ENCODE measurements around the gene SLC7A14. TPM values are rescaled to one million over a fixed set of nuclear protein-coding genes. Genes with fewer than 3 reads are reported as not detected.

Gene SLC7A14
- total and polyA plus RNA-seq, 4 donors, result 0.01 to 0.06 (median 0.03) TPM; not detected in 1

GRCh38 chr3:170436697-170437096 lies 149.2 kb downstream of the SLC7A14 start:
- peaks cover 0 to 1% (median 0%) of the 10 kb centered on the region in 5 donors for H3K4me1 ChIP-seq (ENCODE audit: control insufficient read depth in 5 of 5, insufficient read depth in 5 of 5, low read length in 5 of 5)
- no peaks in the 10 kb centered on the region for H3K27me3 ChIP-seq (ENCODE audit: control insufficient read depth in 3 of 3, insufficient read depth in 3 of 3, low read length in 2 of 3)
- DNase-seq, result no peak
- 94 to 97% methylated on average over 2 of the region's 2 CpGs for WGBS, 2 donors
- H3K36me3 ChIP-seq (ENCODE audit: control insufficient read depth in 4 of 4, insufficient read depth in 4 of 4, low read length in 4 of 4), result no peaks in the 10 kb centered on the region
- H3K9ac ChIP-seq (ENCODE audit: insufficient read depth in 1 of 2, low read length in 2 of 2), result no peak overlapping the region
- H3K4me3 ChIP-seq, result no peak overlapping the region
- no peak for ATAC-seq (ENCODE audit: insufficient read depth, low FRiP score)
- TF ChIP-seq CTCF (IDR thresholded peaks at IDR 0.05; ENCODE audit: control extremely low read depth, extremely low read depth), result no peak
- no peak overlapping the region for H3K27ac ChIP-seq (ENCODE audit: low read depth in 1 of 2, low read length in 1 of 2)
- H3K9me3 ChIP-seq (ENCODE audit: control insufficient read depth in 4 of 4, insufficient read depth in 3 of 4, low read length in 3 of 4), result peaks cover 0 to 2% (median 0%) of the 10 kb centered on the region in 4 donors

GRCh38 chr3:170432416-170432815 lies 153.5 kb downstream of the SLC7A14 start:
- Histone ChIP-seq H3K9me3 (ENCODE audit: control insufficient read depth in 4 of 4, insufficient read depth in 3 of 4, low read length in 3 of 4) (no peaks in the 10 kb centered on the region), H3K9ac (ENCODE audit: insufficient read depth in 1 of 2, low read length in 2 of 2) (no peak overlapping the region), H3K27ac (ENCODE audit: low read depth in 1 of 2, low read length in 1 of 2) (no peak overlapping the region), H3K27me3 (ENCODE audit: control insufficient read depth in 3 of 3, insufficient read depth in 3 of 3, low read length in 2 of 3) (no peaks in the 10 kb centered on the region), H3K4me3 (no peak overlapping the region), H3K36me3 (ENCODE audit: control insufficient read depth in 4 of 4, insufficient read depth in 4 of 4, low read length in 4 of 4) (no peaks in the 10 kb centered on the region), H3K4me1 (ENCODE audit: control insufficient read depth in 5 of 5, insufficient read depth in 5 of 5, low read length in 5 of 5) (peaks cover 0 to 12% (median 0%) of the 10 kb centered on the region in 5 donors)
- ATAC-seq (ENCODE audit: insufficient read depth, low FRiP score) (no peak), DNase-seq (no peak)
- no peak for TF ChIP-seq CTCF (IDR thresholded peaks at IDR 0.05; ENCODE audit: control extremely low read depth, extremely low read depth)
- WGBS, 2 donors, result 97 to 98% methylated on average over 14 of the region's 14 CpGs

GRCh38 chr3:170431054-170431453 lies 154.8 kb downstream of the SLC7A14 start:
- H3K4me3 ChIP-seq, result no peak overlapping the region
- DNase-seq, result no peak
- 95 to 97% methylated on average over 3 of the region's 3 CpGs for WGBS, 2 donors
- no peak for TF ChIP-seq CTCF (IDR thresholded peaks at IDR 0.05; ENCODE audit: control extremely low read depth, extremely low read depth)
- H3K4me1 ChIP-seq (ENCODE audit: control insufficient read depth in 5 of 5, insufficient read depth in 5 of 5, low read length in 5 of 5), result peaks cover 0 to 12% (median 0%) of the 10 kb centered on the region in 5 donors
- ATAC-seq (ENCODE audit: insufficient read depth, low FRiP score), result no peak
- H3K36me3 ChIP-seq (ENCODE audit: control insufficient read depth in 4 of 4, insufficient read depth in 4 of 4, low read length in 4 of 4), result no peaks in the 10 kb centered on the region
- no peak overlapping the region for H3K9ac ChIP-seq (ENCODE audit: insufficient read depth in 1 of 2, low read length in 2 of 2)
- no peak overlapping the region for H3K27ac ChIP-seq (ENCODE audit: low read depth in 1 of 2, low read length in 1 of 2)
- H3K27me3 ChIP-seq (ENCODE audit: control insufficient read depth in 3 of 3, insufficient read depth in 3 of 3, low read length in 2 of 3), result no peaks in the 10 kb centered on the region
- H3K9me3 ChIP-seq (ENCODE audit: control insufficient read depth in 4 of 4, insufficient read depth in 3 of 4, low read length in 3 of 4), result no peaks in the 10 kb centered on the region

- H3K27ac ChIP-seq (ENCODE audit: low read depth in 1 of 2, low read length in 1 of 2), result no peak overlapping the region
- H3K9me3 ChIP-seq (ENCODE audit: control insufficient read depth in 4 of 4, insufficient read depth in 3 of 4, low read length in 3 of 4), result no peaks in the 10 kb centered on the region
- WGBS, 2 donors, result 87 to 97% methylated on average over 1 of the region's 1 CpG
- peak in 2 of 3 donors; percentile 44 to 63 for DNase-seq
- no peak overlapping the region for H3K9ac ChIP-seq (ENCODE audit: insufficient read depth in 1 of 2, low read length in 2 of 2)
- H3K27me3 ChIP-seq (ENCODE audit: control insufficient read depth in 3 of 3, insufficient read depth in 3 of 3, low read length in 2 of 3), result no peaks in the 10 kb centered on the region
- no peak for ATAC-seq (ENCODE audit: insufficient read depth, low FRiP score)
- H3K4me3 ChIP-seq, result no peak overlapping the region
- peaks cover 0 to 12% (median 0%) of the 10 kb centered on the region in 5 donors for H3K4me1 ChIP-seq (ENCODE audit: control insufficient read depth in 5 of 5, insufficient read depth in 5 of 5, low read length in 5 of 5)
- H3K36me3 ChIP-seq (ENCODE audit: control insufficient read depth in 4 of 4, insufficient read depth in 4 of 4, low read length in 4 of 4), result no peaks in the 10 kb centered on the region
- no peak for TF ChIP-seq CTCF (IDR thresholded peaks at IDR 0.05; ENCODE audit: control extremely low read depth, extremely low read depth)
Measured at GRCh38 chr3:170429050-170429449, 156.8 kb downstream of the SLC7A14 start.

Measured in lung (tissue), 12 donors.